ENCODE results near the gene OR1F1. TPM values are rescaled to one million over a fixed set of nuclear protein-coding genes. Genes with fewer than 3 reads are reported as not detected.

OR1F1 gene
- total and polyA plus RNA-seq, 8 donors: not detected

- peaks cover 2 to 14% (median 8%) of the 10 kb centered on the region in 4 donors for H3K4me1 ChIP-seq
- 94 to 96% (median 95%) methylated on average over 34 to 69 of the region's 69 CpGs for WGBS, 5 donors
- H3K27me3 ChIP-seq: no peaks in the 10 kb centered on the region
- TF ChIP-seq POLR2AphosphoS5 (IDR thresholded peaks at IDR 0.05): no peak
- peaks cover 24 to 62% (median 60%) of the 10 kb centered on the region in 4 donors for H3K36me3 ChIP-seq
- no peak for DNase-seq
- H3K27ac ChIP-seq: no peak overlapping the region
- no peak overlapping the region for H3K4me3 ChIP-seq
- H3K9me3 ChIP-seq: no peaks in the 10 kb centered on the region
- intact Hi-C loops (cut with DNase I; ENCODE audit: low total_unique reads): no loop called here
These were observed 47.2 kb upstream of the OR1F1 start for GRCh38 chr16:3140603-3141427.

- no peak for DNase-seq
- Histone ChIP-seq H3K9me3 (no peaks in the 10 kb centered on the region), H3K27ac (no peak overlapping the region), H3K4me1 (peaks cover 0 to 6% (median 0%) of the 10 kb centered on the region in 4 donors), H3K27me3 (no peaks in the 10 kb centered on the region), H3K36me3 (peaks cover 24 to 62% (median 60%) of the 10 kb centered on the region in 4 donors), H3K4me3 (no peak overlapping the region)
- intact Hi-C loops (cut with DNase I; ENCODE audit: low total_unique reads): no loop called here
- no peak for TF ChIP-seq EP300 (IDR thresholded peaks at IDR 0.05)
- no peak for TF ChIP-seq POLR2AphosphoS5 (IDR thresholded peaks at IDR 0.05)
- TF ChIP-seq POLR2A (IDR thresholded peaks at IDR 0.05): no peak
- TF ChIP-seq CTCF (IDR thresholded peaks at IDR 0.05): no peak
- 94 to 96% (median 95%) methylated on average over 16 to 23 of the region's 23 CpGs for WGBS, 5 donors
These were observed 46.2 kb upstream of the OR1F1 start for GRCh38 chr16:3141781-3142311.

GRCh38 chr16:3142327-3142726, 45.7 kb upstream of the OR1F1 start:
- TF ChIP-seq POLR2AphosphoS5 (IDR thresholded peaks at IDR 0.05) (no peak), POLR2A (IDR thresholded peaks at IDR 0.05) (no peak), CTCF (IDR thresholded peaks at IDR 0.05) (no peak), EP300 (IDR thresholded peaks at IDR 0.05) (no peak)
- Histone ChIP-seq H3K36me3 (peaks cover 24 to 60% (median 57%) of the 10 kb centered on the region in 4 donors), H3K27me3 (no peaks in the 10 kb centered on the region), H3K4me3 (no peak overlapping the region), H3K27ac (no peak overlapping the region), H3K9me3 (no peaks in the 10 kb centered on the region), H3K4me1 (peaks cover 0 to 2% (median 0%) of the 10 kb centered on the region in 4 donors)
- WGBS, 5 donors: 95 to 98% (median 97%) methylated on average over 22 of the region's 22 CpGs
- no peak for DNase-seq
- intact Hi-C loops (cut with DNase I; ENCODE audit: low total_unique reads): no loop called here

GRCh38 chr16:3142770-3143169, 45.2 kb upstream of the OR1F1 start:
- H3K4me1 ChIP-seq: no peaks in the 10 kb centered on the region
- H3K36me3 ChIP-seq: peaks cover 24 to 56% (median 53%) of the 10 kb centered on the region in 4 donors
- no peak overlapping the region for H3K27ac ChIP-seq
- no peaks in the 10 kb centered on the region for H3K9me3 ChIP-seq
- H3K4me3 ChIP-seq: no peak overlapping the region
- TF ChIP-seq POLR2AphosphoS5 (IDR thresholded peaks at IDR 0.05) (no peak), EP300 (IDR thresholded peaks at IDR 0.05) (no peak), CTCF (IDR thresholded peaks at IDR 0.05) (no peak), POLR2A (IDR thresholded peaks at IDR 0.05) (no peak)
- no peak for DNase-seq
- WGBS, 5 donors: 86 to 97% (median 92%) methylated on average over 11 to 13 of the region's 13 CpGs
- no peaks in the 10 kb centered on the region for H3K27me3 ChIP-seq
- intact Hi-C loops (cut with DNase I; ENCODE audit: low total_unique reads): no loop called here

- Histone ChIP-seq H3K9me3 (no peaks in the 10 kb centered on the region), H3K4me3 (no peak overlapping the region), H3K27me3 (no peaks in the 10 kb centered on the region), H3K27ac (no peak overlapping the region), H3K36me3 (peaks cover 24 to 51% (median 48%) of the 10 kb centered on the region in 4 donors), H3K4me1 (no peaks in the 10 kb centered on the region)
- no peak for DNase-seq
- intact Hi-C loops (cut with DNase I; ENCODE audit: low total_unique reads): no loop called here
- TF ChIP-seq EP300 (IDR thresholded peaks at IDR 0.05) (no peak), CTCF (IDR thresholded peaks at IDR 0.05) (no peak), POLR2A (IDR thresholded peaks at IDR 0.05) (no peak)
- WGBS, 5 donors: 88 to 96% (median 95%) methylated on average over 7 to 11 of the region's 11 CpGs
These were observed 44.8 kb upstream of the OR1F1 start for GRCh38 chr16:3143189-3143588.

Data from stomach (tissue), 9 donors.